Hematopoietic multipotent progenitor cell treated with erythropoietin and hydrocortisone succinate and interleukin-3 and kit ligand, for 4 days (in vitro differentiated cells): Measurements from ENCODE around the gene INPP5D.
"Not testable (repeated sequence)": the region's sequence is repeated elsewhere in the genome, so short reads cannot be mapped to it uniquely, and the experiment has no call there.

Source experiments
- DNase-seq: peaks from one replicate; pipeline ENCODE4 v3.0.0-alpha.2; 2015

INPP5D gene

DNA sequence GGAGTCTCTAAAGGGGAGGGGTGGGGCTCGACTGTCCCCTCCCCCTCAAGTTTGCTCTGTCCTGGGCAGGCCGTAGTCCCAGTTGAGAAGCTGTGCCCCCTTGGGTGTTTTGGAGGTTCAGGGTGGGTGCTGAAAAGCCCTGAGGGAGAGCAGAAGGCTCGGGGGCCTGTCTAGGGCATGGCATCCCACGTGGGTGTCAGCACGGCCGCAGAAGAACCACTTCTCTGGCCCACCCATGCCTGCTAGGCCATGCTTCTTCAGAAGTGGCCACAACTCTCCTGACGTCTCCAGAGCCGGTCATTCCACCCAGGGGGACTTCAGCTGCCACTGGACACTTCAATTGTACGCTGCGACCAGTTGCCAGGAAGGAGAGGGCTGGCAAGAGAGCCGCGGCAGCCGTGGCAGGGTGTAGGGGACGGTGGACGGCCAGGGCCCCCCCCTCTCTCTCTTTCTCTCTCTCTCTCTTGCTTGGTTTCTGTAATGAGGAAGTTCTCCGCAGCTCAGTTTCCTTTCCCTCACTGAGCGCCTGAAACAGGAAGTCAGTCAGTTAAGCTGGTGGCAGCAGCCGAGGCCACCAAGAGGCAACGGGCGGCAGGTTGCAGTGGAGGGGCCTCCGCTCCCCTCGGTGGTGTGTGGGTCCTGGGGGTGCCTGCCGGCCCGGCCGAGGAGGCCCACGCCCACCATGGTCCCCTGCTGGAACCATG is at the start of gene INPP5D:
Gene INPP5D (plus strand): TSS at position 546 of the 704 bp plus-strand sequence. CDS start 137 bp downstream, at position 683.
- peak; percentile 97 for DNase-seq

DNA sequence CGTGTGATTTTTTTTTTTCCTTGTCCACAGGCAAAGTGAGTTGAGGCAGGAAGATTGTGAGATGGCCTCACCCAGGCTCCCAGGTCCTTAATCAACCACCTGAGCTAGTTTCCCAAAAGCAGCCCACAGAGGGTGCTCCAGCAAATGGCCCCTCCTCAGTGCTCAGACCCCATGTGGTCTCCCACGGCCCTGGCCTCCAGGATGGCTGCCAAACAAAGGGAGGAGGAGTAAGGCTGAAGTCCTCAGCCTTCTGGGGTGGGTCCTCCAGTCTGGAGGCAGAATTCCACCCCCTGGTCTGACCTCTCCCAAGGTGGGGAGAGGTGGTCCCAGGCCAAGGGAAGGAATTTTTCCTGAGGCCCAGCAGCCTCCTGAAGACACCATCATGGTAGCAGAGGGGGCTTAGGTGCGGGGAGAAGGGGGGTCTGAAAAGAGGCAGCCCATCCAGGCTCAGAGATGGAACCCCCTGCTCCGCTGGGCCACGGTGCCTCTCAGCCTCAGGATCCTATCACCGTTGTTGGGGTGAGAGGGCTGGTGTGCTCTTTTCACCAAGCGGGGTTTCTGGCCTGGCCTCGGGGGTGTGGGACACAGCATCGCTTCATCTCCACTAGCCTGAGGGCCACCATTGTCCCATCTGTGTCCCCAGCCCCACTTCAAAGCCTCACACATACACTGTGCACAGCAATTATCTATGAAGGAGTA is 49.4 kb upstream of the INPP5D start:
- DNase-seq, result no peak

DNA sequence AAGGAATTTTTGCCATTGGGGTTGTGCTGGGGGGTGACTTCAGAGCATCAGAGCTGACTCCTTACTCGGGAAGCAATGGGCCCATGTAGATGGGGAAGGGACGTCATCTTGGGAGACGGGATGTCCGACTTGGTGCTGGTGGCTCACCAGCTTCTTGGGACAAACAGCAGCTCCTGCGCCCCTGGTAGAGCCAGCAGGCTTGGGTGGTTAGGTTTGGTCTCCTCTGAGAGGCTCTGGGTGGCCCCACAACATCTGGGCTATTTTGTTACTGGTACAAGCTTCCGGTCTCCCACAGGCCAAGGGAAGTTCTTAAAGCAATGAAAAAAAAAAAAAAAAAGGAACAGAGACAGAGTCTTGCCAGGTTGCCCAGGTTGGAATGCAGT is 48.9 kb upstream of the INPP5D start:
- no peak for DNase-seq

DNA sequence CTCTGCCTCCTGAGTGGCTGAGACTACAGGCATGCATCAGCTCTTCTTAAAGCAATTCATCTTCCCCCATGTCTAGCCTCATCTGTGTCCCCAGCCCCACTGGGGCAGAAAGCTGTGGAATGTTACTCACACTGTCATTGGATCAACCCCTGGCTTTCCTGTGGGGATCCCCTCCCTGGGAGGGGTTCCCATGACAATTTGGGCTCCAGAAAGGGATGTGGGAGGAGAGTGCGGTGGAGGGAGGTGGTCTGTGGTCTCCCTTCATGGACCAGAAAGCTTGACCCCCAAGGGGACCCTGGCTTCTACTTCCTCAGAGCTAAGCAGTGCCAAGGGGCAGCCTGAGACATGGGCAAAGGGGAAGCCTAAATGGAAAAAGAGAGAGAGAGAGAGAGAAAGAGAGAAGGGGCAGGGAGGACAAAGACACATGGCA is 48.4 kb upstream of the INPP5D start:
- no peak for DNase-seq

DNA sequence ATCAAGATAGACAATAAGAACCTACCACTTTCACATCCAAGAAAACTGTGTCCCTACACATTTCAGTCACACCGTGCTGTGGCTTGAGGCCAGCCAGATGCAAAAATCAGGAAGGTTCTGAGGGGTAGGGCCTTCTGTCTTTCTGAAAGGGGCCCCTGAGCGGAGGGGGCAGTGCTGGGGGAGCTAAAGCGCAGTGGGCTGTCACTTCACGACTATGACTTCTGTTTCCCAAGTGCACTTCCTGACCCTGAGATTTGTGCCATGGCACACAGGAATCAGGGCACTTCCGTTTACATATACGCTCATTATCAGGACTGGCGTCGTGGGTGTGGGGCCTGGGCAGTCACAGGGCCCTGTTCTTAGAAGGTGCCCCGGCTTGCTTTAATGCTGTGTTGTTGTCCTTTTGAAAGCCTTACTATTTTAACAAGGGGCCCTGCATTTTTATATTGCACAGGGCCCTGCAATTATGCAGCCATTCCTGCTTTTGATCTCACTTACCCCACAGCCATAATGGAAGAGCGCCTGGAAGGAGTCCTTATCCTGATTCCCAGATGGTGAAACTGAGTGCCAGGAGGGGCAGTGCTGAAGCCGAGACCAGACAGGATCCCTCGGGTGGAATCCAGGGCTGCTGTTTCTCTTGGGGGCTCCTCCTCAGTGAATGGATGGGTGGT is 47.7 kb upstream of the INPP5D start:
- peak; percentile 41 for DNase-seq

DNA sequence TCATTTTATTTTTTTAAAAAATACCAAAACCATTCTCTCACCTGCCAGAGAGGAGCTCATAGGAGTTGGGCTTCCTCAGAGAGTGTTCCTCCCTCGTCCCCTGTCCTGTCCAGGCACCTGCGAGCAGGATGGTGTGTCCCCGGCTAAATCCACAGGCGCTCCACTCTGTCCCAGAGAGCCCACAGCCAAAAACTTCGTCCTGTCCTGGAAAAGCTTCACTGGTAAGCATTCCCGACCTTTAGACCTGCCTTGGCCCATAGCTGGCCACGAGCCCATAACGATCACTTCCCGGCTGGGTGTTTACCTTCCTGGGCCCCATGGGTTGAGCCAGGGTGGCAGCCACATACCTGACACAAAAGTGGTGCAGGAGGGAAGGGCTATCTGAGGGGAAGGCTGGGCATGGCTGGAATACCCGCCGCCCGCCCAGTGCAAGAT is 47.1 kb upstream of the INPP5D start, which contains the start of gene NGEF:
Gene NGEF (minus strand): TSS at position 230 of the 435 bp plus-strand sequence. CDS start 38,366 bp downstream, outside the sequence.
- no peak for DNase-seq

DNA sequence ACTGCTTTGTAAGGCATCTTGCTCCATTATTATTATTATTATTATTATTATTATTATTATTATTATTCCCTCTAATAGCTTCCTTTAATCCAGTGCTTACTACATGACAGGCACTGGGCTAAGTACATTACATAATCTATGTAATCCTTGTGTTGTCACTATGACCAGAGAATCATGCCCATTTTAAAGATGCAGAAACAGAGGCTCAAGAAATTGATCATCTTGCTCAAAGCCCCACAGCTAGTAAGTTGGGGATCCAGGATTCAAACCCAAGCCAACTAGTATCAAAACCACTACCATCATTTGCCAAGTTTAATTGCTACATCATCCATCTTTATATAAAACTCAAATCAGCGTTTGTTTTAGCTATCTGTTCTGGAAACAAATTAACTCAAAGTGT is 46.5 kb upstream of the INPP5D start:
- DNase-seq, result no peak

DNA sequence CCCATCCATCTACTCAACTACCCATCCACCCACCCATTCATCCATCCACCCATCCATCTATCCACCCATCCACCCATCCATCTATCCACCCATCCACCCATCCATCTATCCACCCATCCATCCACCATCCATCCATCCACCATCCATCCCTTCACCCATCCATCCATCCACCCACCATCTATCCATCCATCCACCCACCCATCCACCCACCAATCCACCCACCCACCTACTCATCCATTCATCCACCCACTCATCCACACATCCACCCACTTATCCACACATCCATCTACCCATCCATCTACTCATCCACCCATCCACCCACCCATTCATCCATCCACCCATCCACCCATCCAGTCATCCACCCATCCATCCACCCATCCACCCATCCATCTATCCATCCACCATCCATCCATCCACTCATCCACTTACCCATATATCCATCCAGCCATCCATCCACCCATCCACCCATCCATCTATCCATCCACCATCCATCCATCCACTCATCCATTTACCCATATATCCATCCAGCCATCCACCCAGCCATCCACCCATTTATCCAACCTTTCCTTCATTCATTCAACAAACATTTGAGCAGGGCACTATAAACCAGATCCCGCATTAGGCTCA is 45.0 kb upstream of the INPP5D start:
- DNase-seq, result no peak

DNA sequence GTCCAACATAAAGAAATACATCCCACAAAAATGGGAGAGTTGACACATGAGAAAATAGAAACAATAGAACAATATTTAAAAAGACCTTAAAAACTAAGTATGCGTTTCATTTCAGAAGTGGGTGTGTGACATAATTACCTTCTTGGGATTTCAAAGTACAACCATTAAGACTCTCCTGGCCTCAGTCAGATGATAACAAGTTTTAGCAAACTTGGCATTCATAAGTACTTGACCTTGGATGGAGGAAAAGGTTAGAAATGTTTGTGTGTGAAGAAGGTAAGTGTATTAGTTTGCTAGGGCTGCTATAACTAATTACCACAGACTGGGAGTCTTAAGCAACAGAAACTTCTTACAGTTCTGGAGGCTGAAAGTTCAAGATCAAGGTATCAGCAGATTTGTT is 42.2 kb upstream of the INPP5D start:
- no peak for DNase-seq

DNA sequence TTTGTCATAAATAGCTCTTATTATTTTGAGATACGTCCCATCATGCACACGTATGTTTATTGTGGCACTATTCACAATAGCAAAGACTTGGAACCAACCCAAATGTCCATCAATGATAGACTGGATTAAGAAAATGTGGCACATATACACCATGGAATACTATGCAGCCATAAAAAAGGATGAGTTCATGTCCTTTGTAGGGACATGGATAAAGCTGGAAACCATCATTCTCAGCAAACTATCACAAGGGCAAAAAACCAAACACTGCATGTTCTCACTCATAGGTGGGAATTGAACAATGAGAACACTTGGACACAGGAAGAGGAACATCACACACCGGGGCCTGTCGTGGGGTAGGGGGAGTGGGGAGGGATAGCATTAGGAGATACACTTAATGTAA is 40.5 kb upstream of the INPP5D start:
- not testable (repeated sequence) for DNase-seq

DNA sequence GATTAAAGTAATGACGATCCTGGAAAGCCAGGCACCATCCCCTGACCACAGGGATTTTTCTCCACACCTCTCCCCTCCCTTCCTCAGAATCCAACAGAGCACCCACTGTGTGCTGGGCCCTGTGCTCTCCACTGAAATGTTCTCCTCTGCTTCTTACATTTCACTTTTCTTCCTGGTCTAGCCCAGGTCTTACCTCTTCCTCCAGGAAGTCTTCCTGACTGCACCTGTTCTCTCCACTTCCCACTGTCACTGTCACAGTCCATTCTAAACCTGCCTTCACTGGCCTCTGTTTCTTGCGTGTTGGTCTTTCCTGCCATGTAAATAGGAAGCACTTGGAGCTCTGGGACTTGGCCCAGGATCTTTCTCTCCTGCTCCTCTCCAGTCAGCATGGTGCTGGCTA is 39.7 kb upstream of the INPP5D start:
- no peak for DNase-seq

DNA sequence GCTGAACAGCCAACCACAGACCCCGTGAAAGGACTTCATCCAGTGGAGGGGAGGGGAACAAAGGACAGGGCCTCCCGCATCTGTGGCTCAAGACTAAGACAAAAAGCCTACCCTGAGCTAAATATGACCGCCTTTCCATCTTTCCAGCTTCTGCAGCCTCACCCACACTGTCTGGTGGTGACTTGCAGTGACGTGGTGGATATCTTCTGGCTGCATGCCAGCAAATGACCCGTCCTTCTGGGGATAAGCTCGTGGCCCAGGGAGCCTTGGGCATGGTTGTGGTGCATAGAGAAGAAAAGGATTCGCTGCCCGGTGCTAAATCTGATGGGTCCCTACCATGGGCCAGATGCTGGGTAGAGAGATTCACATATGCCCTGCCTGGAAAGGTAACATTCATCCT is 38.4 kb upstream of the INPP5D start:
- no peak for DNase-seq

DNA sequence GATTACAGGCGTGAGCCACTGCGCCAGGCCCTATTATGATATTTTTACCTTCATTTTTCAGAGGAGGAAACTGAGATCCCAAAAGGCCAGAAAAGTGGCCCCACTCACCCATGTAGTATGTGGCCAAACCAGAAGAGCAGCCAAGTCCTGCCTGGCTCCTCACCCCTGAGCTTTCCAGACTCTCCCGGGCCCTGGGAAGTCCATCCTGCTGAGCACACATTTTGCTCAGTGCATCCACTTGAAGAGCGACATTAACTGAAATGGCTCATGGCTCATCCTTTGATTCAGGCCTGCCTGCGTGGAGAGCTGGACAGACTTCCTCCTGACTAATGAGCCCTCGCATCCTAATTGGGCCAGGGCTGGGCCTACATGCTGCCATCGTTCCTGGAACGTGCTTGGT is 37.6 kb upstream of the INPP5D start:
- DNase-seq, result no peak

DNA sequence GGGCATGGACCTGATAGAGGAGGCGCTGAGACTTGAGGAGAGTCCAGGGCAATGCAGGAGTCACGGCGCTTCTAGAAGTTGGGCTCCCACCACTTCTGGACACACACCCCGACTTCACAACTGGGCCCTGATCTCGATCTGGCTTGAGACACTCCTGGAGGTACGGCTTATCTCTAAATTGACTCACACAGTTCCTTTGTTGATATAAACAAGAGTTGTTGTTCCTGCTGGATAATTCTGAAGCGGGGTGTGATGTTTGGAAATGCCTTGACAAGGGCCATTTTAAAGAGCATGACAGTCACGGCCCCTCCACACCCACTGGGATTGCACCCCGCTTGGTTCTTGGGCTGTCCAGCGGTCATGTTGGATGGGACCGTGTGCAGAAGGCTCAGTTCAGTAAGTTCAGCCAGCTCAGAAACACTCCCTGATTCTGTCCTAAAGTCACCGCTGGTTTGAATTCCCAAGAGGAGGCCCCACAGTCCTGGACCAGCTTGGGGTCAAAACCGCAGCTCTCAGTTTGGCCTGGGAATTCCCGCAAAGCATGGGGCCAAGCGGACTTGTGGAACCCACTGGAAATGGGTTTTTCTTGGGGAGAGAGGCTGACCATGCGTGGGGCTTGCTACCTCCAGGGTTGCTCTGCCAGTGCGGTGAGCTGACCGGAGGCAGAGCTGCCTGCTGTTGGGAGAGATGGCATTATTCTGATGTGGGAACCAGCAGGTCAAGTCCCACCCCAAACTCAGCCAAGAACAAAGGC is 37.0 kb upstream of the INPP5D start:
- DNase-seq, result no peak

DNA sequence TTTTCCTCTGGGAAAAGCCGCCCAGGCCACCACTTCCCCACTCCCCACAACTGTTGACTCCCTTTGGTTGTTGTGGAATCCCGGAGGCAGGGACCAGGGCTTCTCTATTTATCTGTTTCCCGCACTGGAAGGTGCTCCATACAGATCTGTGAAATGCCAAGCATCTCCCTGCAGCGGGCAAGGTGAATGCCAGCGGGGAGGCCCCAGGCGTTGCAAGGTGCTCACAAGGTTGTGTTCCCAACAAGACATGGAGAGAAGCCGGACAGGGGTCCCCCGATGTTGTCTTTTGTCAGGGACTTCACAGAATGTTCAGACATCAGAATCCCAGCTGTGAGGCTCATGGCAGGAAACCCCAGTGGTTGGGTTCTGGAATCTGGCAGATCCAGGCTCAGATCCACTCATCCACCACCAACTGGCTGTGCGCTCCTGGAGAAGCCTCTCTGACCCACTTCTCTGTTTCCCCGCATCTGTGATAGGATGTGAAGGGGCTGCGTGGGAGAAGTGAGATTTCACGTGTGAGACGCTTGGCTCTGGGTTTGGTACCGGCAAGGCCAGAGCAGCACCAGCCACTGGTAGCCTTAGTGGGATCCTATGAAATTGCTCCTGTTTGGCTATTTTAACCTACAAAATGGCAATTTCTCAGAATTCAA is 36.3 kb upstream of the INPP5D start:
- no peak for DNase-seq

DNA sequence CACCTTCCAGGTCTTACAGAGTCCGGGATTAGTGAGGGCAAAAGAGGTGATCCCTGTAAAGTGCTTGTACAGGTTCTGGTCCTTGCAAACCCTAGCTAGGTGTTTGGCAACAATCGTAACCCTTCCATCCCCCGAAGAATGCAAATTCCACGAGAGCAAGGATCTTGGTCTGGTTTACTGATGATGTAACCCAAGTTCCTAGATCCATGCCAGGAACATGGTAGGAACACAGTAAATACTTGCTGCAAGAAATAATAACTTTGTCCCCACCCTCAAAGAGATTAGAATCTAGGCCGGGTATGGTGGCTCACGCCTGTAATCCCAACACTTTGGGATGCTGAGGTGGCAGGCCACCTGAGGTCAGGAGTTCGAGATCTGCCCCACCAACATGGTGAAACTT is 34.4 kb upstream of the INPP5D start:
- no peak for DNase-seq

DNA sequence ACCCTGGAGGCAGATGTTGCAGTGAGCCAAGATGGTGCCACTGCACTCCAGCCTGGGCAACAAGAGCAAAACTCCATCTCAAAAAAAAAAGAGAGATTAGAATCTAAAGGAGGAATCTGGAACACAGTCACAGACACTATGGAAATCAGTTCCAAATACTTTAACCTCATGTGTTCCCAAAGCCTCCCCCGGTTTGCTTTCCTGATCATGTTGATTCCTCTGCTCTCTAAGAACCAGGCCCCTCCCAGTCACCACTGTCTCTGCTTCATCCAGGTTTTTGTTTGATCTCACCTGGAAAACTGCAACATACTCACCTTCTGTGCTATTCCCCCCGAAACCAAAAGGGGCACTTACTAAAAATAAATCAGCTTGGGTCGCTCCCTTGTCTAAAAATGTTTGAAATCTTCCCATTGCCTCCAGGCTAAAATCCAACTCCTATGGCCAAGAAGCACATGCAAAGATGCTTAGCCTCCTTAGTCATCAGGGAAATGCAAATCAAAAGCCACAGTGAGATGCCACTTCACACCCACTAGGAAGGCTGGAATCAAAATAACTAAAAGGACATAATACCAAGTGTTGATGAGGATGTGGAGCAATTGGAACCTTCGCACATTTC is 33.8 kb upstream of the INPP5D start:
- no peak for DNase-seq

DNA sequence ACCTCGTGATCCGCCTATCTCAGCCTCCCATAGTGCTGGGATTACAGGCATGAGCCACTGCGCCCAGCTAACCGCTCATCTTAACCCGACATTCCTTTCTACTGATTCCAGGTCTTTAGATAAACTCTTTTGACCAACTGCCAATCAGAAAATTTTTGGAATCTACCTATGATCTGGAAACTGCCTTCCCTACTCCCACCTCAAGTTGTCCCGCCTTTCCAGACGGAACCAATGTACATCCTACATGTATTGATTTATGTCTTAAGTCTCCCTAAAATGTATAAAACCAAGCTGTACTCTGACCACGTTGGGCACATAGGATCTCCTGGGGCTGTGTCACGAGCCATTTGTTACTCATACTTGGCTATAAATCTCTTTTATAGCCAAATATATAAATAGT is 30.8 kb upstream of the INPP5D start:
- DNase-seq, result no peak

DNA sequence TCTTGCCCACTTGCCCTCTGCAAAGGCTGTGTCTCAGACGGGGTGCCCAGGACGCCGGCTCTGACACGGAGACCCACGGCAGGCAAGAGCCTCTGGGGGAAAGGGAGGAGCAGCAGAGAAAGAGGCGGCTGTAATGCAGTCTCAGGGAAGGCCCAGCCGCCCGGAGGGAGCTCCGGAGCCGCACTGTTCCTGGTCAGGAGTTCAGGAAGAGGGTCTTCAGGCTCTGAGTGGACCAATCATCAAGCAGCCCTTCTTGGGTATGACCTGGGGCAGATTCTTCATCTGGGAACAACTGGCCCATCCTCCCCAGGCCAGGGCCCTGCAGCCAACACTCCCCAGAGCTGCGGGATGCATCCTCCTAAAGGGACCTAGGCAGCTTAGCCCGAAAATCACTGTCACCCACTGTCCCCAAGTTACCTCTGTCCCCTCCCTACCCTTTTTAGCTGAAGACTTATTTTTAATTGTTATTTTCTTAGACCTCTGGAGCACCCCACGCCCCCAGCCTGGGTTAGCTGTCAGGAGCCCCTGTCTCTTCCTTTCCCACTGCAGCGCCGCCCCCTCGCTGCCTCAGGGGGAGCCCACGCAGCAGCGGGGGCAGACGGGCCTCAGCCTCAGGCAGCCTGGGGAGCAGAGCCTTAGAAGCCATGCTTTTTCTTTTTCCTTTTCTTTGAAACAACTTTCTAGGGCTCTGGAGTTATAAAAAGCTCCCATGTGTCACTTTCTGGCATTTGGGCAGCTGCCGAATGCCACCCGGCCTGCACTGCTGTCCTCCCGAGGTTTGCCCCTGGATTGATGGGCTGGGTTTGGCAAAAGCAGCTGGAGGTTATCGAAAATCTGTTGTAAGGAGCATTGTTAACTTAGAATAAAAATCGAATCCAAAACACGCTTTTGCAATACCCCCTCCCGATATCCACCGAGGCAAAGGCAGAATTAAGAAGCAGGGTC is 28.3 kb upstream of the INPP5D start:
- DNase-seq, result no peak

DNA sequence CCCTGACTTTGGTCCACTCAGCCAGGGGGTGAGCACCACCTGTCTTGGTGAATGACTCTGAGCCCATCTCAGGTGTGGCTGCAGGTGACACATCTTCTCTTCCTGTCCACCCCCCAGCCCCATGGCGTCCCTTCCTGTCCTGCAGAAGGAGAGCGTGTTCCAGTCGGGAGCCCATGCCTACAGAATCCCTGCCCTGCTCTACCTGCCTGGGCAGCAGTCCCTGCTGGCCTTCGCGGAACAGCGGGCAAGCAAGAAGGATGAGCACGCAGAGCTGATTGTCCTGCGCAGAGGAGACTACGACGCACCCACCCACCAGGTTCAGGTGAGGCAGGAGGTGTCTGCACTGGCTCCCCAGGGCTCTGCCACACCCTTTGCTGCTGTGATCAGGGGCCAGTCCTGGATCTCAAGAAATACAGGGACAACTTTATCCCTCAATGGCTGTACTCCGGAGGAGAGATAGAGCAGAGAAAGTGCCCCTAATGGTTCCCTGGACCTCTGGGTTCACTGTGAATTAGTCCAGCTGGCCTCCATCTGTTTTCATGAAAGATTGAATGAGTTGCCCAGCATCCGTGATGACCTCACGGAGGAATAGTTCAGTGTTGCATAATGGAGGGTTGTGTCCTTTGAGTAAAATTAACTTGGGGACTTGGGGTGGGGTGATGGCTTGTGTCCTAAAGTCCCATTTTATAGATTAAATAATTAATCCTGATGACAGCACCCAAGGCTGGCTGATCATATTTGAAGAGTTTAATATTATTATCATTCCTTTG is 27.4 kb upstream of the INPP5D start, which contains the start of gene NEU2:
Gene NEU2 (plus strand): TSS at position 122 of the 770 bp plus-strand sequence. CDS start 0 bp downstream, at position 122.
- DNase-seq, result no peak
